Endothelial cell of umbilical vein (primary cell): ENCODE results near the gene SPRR3. TPM values are rescaled to one million over a fixed set of nuclear protein-coding genes. Genes with fewer than 3 reads are reported as not detected.

Experiments used
- BruUV-seq: library from RNA; stranded (reverse); fragments of 400-500 nt; replicated peaks from 2 replicates; lab custom pipeline; 2021; lab: Mats Ljungman, UMichigan
- CTCF ChIA-PET: fragments of 300-600, 350-600 bp; sonication (Branson Sonifier 250); formaldehyde crosslinking; loops from one replicate; lab custom pipeline; 2021; ENCODE audit warnings: antibody characterized with exemption, inconsistent platforms; lab: Charles Lee
- POLR2A ChIA-PET: fragments of 300-600, 350-600 bp; sonication (Branson Sonifier 250); formaldehyde crosslinking; loops from one replicate; lab custom pipeline; 2021; ENCODE audit warnings: antibody characterized with exemption, inconsistent platforms; lab: Charles Lee
- DNase-seq: peaks from one replicate; pipeline ENCODE4 v3.0.0-alpha.2; 2011; ENCODE audit warnings: low read depth, low spot score
- FAIRE-seq: peaks from 2 replicates; lab custom pipeline; 2011; peaks lifted over from hg19 to GRCh38; lab: Jason Lieb, UNC
- H2AFZ ChIP-seq: 2 replicates; pipeline ENCODE4 v1.6.0; 2012; ENCODE audit warnings: low read depth, low read length, control low read depth, inconsistent platforms
- H3K27ac ChIP-seq: 2 replicates; pipeline ENCODE4 v1.5.1; 2011; ENCODE audit warnings: low read depth, mild to moderate bottlenecking, control low read depth, low read length, moderate library complexity; ENCODE audit not compliant: insufficient read depth
- H3K27me3 ChIP-seq, 2 experiments: 2 replicates each; pipeline versions ENCODE4 v1.6.0 to v1.6.1; 2011; ENCODE audit warnings: low read length in 2 of 2, mixed read lengths in 1 of 2; ENCODE audit not compliant: control insufficient read depth in 2 of 2, insufficient read depth in 2 of 2
- H3K36me3 ChIP-seq, 2 experiments: 2 replicates in 1 of 2; 3 replicates in 1 of 2; pipeline ENCODE4 v1.5.1; 2011; ENCODE audit warnings: low read length in 2 of 2, mild to moderate bottlenecking in 1 of 2, moderate library complexity in 1 of 2; ENCODE audit not compliant: control insufficient read depth in 2 of 2, insufficient read depth in 2 of 2; ENCODE audit errors: extremely low read depth in 1 of 2
- H3K4me1 ChIP-seq: 3 replicates; pipeline ENCODE4 v1.5.1; 2011; ENCODE audit warnings: mild to moderate bottlenecking, low read length; ENCODE audit not compliant: control insufficient read depth, insufficient read depth; ENCODE audit errors: extremely low read depth
- H3K4me2 ChIP-seq: 2 replicates; pipeline ENCODE4 v1.6.1; 2011; ENCODE audit warnings: low read length, control low read depth, mixed read lengths; ENCODE audit not compliant: insufficient read depth
- H3K4me3 ChIP-seq, 3 experiments: fragments of 200-600 bp in 1 of 3; sonication (generic), shearing (Covaris generic) in 1 of 3; replicated peaks in 1 of 3; 2 replicates each; pipeline ENCODE4 v1.5.1; 2011 to 2016; ENCODE audit warnings: control low read depth in 3 of 3, low read length in 3 of 3, mild to moderate bottlenecking in 2 of 3, inconsistent platforms in 1 of 3, low read depth in 1 of 3, moderate library complexity in 1 of 3; ENCODE audit not compliant: insufficient read depth in 1 of 3
- H3K79me2 ChIP-seq: 2 replicates; pipeline ENCODE4 v1.6.0; 2012; ENCODE audit warnings: low read length, inconsistent platforms; ENCODE audit not compliant: control insufficient read depth, insufficient read depth
- H3K9ac ChIP-seq: replicated peaks from 2 replicates; pipeline ENCODE3; 2011; ENCODE audit warnings: low read length, control low read depth; ENCODE audit not compliant: insufficient read depth; ENCODE audit errors: extremely low read depth
- H3K9me1 ChIP-seq: replicated peaks from 3 replicates; pipeline ENCODE4 v1.6.0; 2011; ENCODE audit warnings: mild to moderate bottlenecking, low read length; ENCODE audit not compliant: control insufficient read depth, insufficient read depth; ENCODE audit errors: extremely low read depth
- H3K9me3 ChIP-seq: replicated peaks from 2 replicates; pipeline ENCODE4 v1.5.1; 2012; ENCODE audit warnings: low read length, inconsistent platforms; ENCODE audit not compliant: control insufficient read depth, insufficient read depth
- H4K20me1 ChIP-seq: replicated peaks from 2 replicates; pipeline ENCODE3; 2011; ENCODE audit warnings: mild to moderate bottlenecking, low read length; ENCODE audit not compliant: control insufficient read depth, insufficient read depth; ENCODE audit errors: extremely low read depth
- EZH2 ChIP-seq: IDR thresholded peaks from 2 replicates; pipeline ENCODE4 v1.6.1; 2012; ENCODE audit warnings: borderline replicate concordance, low read depth, mild to moderate bottlenecking, moderate library complexity, low read length, inconsistent platforms; ENCODE audit not compliant: severe bottlenecking
- FOS ChIP-seq: IDR thresholded peaks from 2 replicates; pipeline ENCODE4 v1.6.1; 2011; ENCODE audit warnings: mild to moderate bottlenecking, low read length, moderate library complexity, borderline replicate concordance; ENCODE audit not compliant: insufficient read depth
- GATA2 ChIP-seq: IDR thresholded peaks from 2 replicates; pipeline ENCODE4 v1.7.0; 2011; ENCODE audit warnings: low read depth, mild to moderate bottlenecking, moderate library complexity, mixed read lengths, low read length; ENCODE audit not compliant: insufficient read length, insufficient read depth
- JUN ChIP-seq: IDR thresholded peaks from 2 replicates; pipeline ENCODE4 v1.6.1; 2011; ENCODE audit warnings: borderline replicate concordance, low read depth; ENCODE audit not compliant: insufficient read length, insufficient read depth
- MYC ChIP-seq: IDR thresholded peaks from one replicate; pipeline ENCODE4 v1.6.1; 2011; ENCODE audit warnings: mild to moderate bottlenecking, low read depth, low read length
- POLR2A ChIP-seq: IDR thresholded peaks from 2 replicates; pipeline ENCODE4 v1.6.1; 2012; ENCODE audit warnings: low read depth, mild to moderate bottlenecking, control low read depth, low read length
- POLR2AphosphoS5 ChIP-seq: IDR thresholded peaks from 2 replicates; pipeline ENCODE4 v1.6.1; 2012; ENCODE audit warnings: low read depth, mild to moderate bottlenecking, control low read depth, low read length, moderate library complexity; ENCODE audit not compliant: insufficient read depth
- dilution Hi-C: fragments of 300-500 bp; cut with MboI; formaldehyde crosslinking; loops from one replicate; pipeline ENCODE4 v1.15.0; 2019; ENCODE audit warnings: low sequenced_read_pairs; ENCODE audit not compliant: extremely low pct_ligation_motif_present
- intact Hi-C: fragments of 100-400 bp; cut with micrococcal nuclease; formaldehyde crosslinking; loops from one replicate; pipeline ENCODE4 v1.10.0; 2022
- polyA plus RNA-seq, 4 experiments: library from polyadenylated mRNA; depleted of rRNA in 3 of 4; stranded (reverse) in 3 of 4; unstranded in 1 of 4; fragments of >200 nt; gene quantifications; 2 replicates each; pipeline versions ENCODE4 v1.2.1 to v1.2.3, GENCODE V29; 2011 to 2012; ENCODE audit warnings: missing spikeins in 1 of 4
- total RNA-seq: library from RNA; stranded (reverse); gene quantifications from 2 replicates; pipeline ENCODE4 v1.2.3, GENCODE V29; 2021
- TF ChIP-seq, protein P1 (sequence below), 2 donors: IDR thresholded peaks; 1 replicate in 1 of 2; 2 replicates in 1 of 2; pipeline ENCODE4 v1.5.1; 2011; ENCODE audit warnings: low read length in 2 of 2, mild to moderate bottlenecking in 2 of 2, moderate library complexity in 2 of 2, control low read depth in 1 of 2, inconsistent platforms in 1 of 2, low read depth in 1 of 2; ENCODE audit not compliant: insufficient read depth in 1 of 2; ENCODE audit errors: extremely low read depth in 1 of 2
- TF ChIP-seq, protein P2 (sequence below): IDR thresholded peaks from 2 replicates; pipeline ENCODE4 v1.6.1; 2011; ENCODE audit not compliant: insufficient read depth, insufficient read length

Gene SPRR3
- total and polyA plus RNA-seq, 2 donors (not counting 3 experiments of a cell fraction or from before 2014, with no cell fraction given), result not detected

DNA sequence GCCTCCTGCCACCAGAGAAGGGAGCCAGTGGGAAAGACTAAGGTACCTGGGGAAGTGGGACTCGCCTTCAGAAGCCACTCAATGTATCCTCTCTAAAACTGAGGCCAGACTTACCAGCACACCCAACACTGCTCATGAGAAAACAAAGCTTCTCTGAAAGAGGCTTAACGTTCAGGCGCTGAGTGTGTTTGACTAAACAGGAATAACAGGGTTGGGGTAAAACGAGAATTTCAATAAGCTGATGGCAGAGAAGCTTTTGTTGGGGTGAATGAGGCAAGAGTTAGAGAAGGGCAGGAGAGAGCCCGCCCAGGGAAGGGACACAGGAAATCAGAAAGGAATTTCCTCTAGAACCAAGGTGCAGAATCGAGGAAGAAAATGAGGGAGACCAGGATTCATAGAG lies 1.7 kb upstream of the SPRR3 start:
- H3K4me3 ChIP-seq, result no peak overlapping the region
- no peaks in the 10 kb centered on the region for H3K9me1 ChIP-seq
- no peak for DNase-seq
- dilution Hi-C loops (no loop called here), intact Hi-C loops (no loop called here)
- no peak overlapping the region for H3K27ac ChIP-seq
- no peaks in the 10 kb centered on the region for H3K79me2 ChIP-seq
- TF ChIP-seq, protein P1, sequence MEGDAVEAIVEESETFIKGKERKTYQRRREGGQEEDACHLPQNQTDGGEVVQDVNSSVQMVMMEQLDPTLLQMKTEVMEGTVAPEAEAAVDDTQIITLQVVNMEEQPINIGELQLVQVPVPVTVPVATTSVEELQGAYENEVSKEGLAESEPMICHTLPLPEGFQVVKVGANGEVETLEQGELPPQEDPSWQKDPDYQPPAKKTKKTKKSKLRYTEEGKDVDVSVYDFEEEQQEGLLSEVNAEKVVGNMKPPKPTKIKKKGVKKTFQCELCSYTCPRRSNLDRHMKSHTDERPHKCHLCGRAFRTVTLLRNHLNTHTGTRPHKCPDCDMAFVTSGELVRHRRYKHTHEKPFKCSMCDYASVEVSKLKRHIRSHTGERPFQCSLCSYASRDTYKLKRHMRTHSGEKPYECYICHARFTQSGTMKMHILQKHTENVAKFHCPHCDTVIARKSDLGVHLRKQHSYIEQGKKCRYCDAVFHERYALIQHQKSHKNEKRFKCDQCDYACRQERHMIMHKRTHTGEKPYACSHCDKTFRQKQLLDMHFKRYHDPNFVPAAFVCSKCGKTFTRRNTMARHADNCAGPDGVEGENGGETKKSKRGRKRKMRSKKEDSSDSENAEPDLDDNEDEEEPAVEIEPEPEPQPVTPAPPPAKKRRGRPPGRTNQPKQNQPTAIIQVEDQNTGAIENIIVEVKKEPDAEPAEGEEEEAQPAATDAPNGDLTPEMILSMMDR (IDR thresholded peaks at IDR 0.05; ENCODE audit: extremely low read depth in 1 of 2, insufficient read depth in 1 of 2, low read depth in 1 of 2, low read length in 2 of 2), result no peak
- TF ChIP-seq, protein P2, sequence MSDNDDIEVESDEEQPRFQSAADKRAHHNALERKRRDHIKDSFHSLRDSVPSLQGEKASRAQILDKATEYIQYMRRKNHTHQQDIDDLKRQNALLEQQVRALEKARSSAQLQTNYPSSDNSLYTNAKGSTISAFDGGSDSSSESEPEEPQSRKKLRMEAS, result no peak
- TF ChIP-seq GATA2 (no peak), POLR2A (no peak), EZH2 (no peak), FOS (no peak)
- FAIRE-seq, result no peak
- H3K9me3 ChIP-seq, result no peaks in the 10 kb centered on the region
- H3K36me3 ChIP-seq, result no peaks in the 10 kb centered on the region
- H3K9ac ChIP-seq, result no peak overlapping the region
- no peak overlapping the region for H3K4me2 ChIP-seq
- BruUV-seq, result no TSS peak
- H4K20me1 ChIP-seq, result no peaks in the 10 kb centered on the region
- CTCF ChIA-PET, result no interaction called here
- no peaks in the 10 kb centered on the region for H3K27me3 ChIP-seq
- POLR2A ChIA-PET, result no interaction called here
- no peaks in the 10 kb centered on the region for H3K4me1 ChIP-seq
- no peak overlapping the region for H2AFZ ChIP-seq

DNA sequence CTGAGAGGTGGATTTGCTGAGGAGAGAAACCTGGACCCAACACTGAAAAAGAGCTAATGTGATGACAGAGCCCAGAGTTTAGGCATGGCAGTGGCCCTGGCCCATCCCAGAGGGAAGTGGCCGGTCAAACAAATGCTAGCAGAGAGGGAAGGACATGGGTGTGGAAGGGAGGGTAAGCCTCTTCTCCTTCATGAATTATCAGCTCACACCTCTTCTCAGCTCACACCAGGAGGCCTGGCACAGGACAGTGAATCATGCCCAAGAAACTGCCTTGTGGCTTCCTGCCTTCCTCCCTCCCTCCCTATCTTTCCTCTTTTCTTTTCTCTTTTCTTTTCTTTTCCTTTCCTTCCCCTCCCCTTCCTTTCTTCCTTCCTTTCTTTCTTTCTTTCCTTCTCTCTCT lies 1.3 kb upstream of the SPRR3 start:
- Histone ChIP-seq H3K9me1 (no peaks in the 10 kb centered on the region), H3K27me3 (no peaks in the 10 kb centered on the region), H3K4me1 (no peaks in the 10 kb centered on the region), H2AFZ (no peak overlapping the region), H3K27ac (no peak overlapping the region), H3K9me3 (no peaks in the 10 kb centered on the region), H3K36me3 (no peaks in the 10 kb centered on the region), H3K9ac (no peak overlapping the region), H4K20me1 (no peaks in the 10 kb centered on the region), H3K79me2 (no peaks in the 10 kb centered on the region), H3K4me3 (no peak overlapping the region), H3K4me2 (no peak overlapping the region)
- BruUV-seq, result no TSS peak
- FAIRE-seq (no peak), DNase-seq (no peak)
- TF ChIP-seq GATA2 (no peak), JUN (no peak), MYC (no peak), EZH2 (no peak), POLR2AphosphoS5 (no peak), FOS (no peak), POLR2A (no peak)
- TF ChIP-seq, protein P2, result no peak
- TF ChIP-seq, protein P1 (IDR thresholded peaks at IDR 0.05; ENCODE audit: extremely low read depth in 1 of 2, insufficient read depth in 1 of 2, low read depth in 1 of 2, low read length in 2 of 2), result no peak
- ChIA-PET CTCF (no interaction called here), POLR2A (no interaction called here)
- intact Hi-C loops, result no loop called here
- dilution Hi-C loops, result no loop called here
